ENCODE data around the gene PARP12. TPM values are rescaled to one million over a fixed set of nuclear protein-coding genes. Genes with fewer than 3 reads are reported as not detected.

Gene PARP12
- total RNA-seq, 1 donor = 14.0 TPM

DNA sequence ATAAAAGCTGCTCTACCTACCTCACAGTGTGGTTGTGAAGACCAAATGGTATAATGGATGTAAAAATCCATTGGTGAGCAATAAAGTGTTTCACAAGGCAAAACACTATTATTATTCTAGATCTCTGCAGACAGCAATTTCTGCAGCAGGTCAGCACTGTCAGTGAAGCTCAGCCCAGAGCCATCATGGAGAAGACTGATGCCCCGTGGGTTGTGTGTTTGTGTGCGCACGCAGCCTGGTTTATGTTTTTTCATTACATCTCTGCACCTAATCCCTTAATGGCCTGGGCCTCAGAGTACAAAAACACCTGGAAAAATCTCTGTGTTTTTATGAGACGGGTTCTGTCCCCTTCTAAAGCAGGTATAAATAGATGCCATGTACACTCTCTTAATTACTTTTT lies 64.2 kb downstream of the PARP12 start:
- H3K4me3 ChIP-seq (ENCODE audit: low read depth, low read length) = no peak overlapping the region
- no peak for DNase-seq (ENCODE audit: low read depth)
- TF ChIP-seq, protein P1, sequence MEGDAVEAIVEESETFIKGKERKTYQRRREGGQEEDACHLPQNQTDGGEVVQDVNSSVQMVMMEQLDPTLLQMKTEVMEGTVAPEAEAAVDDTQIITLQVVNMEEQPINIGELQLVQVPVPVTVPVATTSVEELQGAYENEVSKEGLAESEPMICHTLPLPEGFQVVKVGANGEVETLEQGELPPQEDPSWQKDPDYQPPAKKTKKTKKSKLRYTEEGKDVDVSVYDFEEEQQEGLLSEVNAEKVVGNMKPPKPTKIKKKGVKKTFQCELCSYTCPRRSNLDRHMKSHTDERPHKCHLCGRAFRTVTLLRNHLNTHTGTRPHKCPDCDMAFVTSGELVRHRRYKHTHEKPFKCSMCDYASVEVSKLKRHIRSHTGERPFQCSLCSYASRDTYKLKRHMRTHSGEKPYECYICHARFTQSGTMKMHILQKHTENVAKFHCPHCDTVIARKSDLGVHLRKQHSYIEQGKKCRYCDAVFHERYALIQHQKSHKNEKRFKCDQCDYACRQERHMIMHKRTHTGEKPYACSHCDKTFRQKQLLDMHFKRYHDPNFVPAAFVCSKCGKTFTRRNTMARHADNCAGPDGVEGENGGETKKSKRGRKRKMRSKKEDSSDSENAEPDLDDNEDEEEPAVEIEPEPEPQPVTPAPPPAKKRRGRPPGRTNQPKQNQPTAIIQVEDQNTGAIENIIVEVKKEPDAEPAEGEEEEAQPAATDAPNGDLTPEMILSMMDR (IDR thresholded peaks at IDR 0.05; ENCODE audit: insufficient read depth, low read length) = no peak

DNA sequence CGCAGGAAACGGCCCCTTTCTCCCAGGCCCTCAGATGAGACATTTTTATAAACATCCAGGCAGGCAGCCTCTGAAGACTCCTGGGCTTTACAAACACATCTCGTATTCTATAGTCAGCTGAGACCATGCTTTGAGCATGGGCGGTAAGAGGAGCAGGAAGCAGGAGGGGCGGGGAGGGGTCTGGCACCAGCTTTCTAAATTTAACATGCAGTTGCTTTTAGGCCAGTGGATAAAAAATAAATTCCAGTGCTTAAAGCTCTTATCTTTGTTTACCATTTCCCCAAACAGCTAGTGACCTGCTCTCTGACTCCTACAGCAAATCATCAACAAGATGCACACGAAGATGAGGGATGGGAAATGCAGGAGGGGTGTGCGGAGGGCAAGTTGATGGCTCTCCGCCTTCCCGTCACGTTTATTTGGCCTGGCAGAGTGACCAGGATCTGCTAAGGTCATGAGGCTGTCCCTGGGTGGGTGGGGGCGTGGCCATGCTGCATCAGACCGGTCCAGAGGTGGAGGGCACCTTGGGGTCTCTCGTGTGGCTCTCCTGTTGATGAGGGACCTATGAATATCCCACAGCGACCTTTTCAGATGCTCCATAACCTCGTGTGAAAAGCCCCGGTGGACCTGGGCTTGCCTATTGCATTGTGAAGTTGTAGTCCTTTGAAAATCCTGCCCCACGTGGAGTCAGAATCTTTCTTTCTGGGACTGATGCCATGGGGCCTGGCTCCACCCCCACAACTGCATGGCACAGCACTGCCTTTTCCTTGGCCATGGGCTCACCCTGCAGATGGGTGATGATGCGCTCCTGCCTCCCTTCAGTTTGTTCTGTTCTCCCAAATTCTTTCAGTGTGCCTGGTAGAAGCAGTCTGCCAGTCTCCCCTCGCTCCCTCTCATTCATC lies 67.5 kb downstream of the PARP12 start:
- TF ChIP-seq, protein P1 (IDR thresholded peaks at IDR 0.05; ENCODE audit: insufficient read depth, low read length) = no peak
- peak; percentile 59 for DNase-seq (ENCODE audit: low read depth)
- H3K4me3 ChIP-seq (ENCODE audit: low read depth, low read length) = no peak overlapping the region

DNA sequence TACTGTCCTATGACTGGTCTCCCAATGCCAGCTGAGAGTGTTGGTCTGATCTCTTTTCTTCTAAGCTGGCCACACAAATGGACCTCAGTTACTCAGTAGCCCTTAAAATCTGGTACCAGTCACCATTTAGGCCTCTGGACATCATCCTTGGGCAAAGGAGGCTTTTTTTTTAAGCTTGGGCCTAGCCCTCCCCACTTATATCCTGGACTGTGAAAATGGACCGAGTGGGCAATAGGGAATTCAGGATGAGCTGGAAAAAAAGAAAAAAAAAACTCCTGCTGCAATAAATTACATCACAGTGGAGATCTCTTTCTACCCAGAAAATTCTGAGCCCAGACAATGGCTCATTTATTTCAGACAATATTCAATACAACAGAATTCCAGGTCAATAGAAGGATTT lies 68.4 kb downstream of the PARP12 start:
- TF ChIP-seq, protein P1 (IDR thresholded peaks at IDR 0.05; ENCODE audit: insufficient read depth, low read length) = no peak
- no peak for DNase-seq (ENCODE audit: low read depth)
- no peak overlapping the region for H3K4me3 ChIP-seq (ENCODE audit: low read depth, low read length)

DNA sequence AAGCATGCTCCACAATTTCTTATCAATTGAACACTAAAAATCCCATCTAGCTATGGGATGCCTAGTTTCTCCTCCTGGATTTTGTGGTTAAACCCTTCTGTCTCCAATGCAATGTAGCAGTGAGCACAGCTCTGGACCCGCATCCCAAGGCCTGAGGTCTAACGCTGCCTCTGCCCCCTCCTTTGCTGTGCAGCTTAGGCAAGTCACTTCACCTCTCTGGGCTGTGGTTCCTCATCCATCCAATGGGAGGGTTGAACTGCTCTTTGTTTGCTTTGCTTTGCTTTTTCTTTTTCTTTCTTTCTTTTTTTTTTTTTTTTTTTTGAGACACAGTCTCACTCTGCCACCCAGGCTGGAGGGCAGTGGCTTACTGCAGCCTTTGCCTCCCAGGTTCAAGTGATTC lies 69.2 kb downstream of the PARP12 start:
- no peak for DNase-seq (ENCODE audit: low read depth)
- TF ChIP-seq, protein P1 (IDR thresholded peaks at IDR 0.05; ENCODE audit: insufficient read depth, low read length) = no peak
- H3K4me3 ChIP-seq (ENCODE audit: low read depth, low read length) = no peak overlapping the region

DNA sequence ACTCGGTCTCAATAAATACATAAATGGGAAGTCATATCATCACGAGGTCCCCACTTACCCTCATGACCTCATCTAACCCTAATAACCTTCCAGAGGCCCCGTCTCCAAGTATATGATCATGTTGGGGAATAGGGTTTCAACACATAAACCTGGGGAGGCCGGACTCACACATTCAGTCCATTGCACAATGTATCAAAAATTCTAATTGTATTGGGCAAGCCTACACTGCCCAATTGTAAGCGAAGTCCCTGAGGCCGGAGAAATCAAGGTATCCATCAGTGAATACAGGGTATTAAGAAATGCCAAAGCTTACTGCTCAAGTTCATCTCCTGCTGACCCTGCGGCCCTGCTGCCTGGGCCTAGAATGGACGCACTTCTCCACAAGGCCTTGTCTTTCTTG lies 69.6 kb downstream of the PARP12 start:
- no peak for DNase-seq (ENCODE audit: low read depth)
- TF ChIP-seq, protein P1 (IDR thresholded peaks at IDR 0.05; ENCODE audit: insufficient read depth, low read length) = no peak
- H3K4me3 ChIP-seq (ENCODE audit: low read depth, low read length) = no peak overlapping the region

DNA sequence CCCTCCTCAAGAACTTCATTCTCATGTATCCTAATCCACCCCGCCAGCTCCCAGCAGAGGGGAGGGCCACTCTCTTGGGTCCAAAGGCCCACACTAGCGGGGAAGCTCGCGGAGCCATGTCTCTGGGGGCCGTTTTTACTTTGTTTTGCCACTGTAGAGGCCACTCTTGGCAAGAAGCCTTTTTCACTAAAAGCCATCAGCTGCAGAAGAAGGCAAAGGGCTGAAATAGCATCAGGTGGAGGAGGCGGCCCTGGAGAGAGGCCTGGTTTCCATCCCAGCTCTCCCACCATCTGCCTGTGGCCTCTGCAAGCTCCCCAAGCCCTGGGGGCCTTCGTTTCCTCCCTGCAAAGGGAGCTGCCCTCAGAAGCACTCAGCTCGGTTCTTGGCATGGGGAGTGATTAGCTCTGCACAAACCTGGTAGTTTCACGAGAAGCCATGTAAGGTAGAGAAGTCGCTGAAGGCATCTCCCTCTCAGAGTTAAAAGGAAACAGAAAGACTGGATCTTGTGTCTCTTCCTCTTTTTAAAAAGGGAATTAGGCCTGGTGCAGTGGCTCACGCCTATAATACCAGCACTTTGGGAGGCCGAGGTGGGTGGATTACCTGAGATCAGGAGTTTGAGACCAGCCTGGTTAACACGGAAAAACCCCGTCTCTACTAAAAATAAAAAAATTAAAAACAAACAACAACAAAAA lies 70.3 kb downstream of the PARP12 start:
- DNase-seq (ENCODE audit: low read depth) = no peak
- no peak overlapping the region for H3K4me3 ChIP-seq (ENCODE audit: low read depth, low read length)
- TF ChIP-seq, protein P1 (IDR thresholded peaks at IDR 0.05; ENCODE audit: insufficient read depth, low read length) = no peak
